ENCODE results near the gene VGLL4. TPM values are rescaled to one million over a fixed set of nuclear protein-coding genes. Genes with fewer than 3 reads are reported as not detected.
A peak's percentile ranks its signal among the peaks of the same experiment; 100 is the strongest.
"Not testable (repeated sequence)": the region's sequence is repeated elsewhere in the genome, so short reads cannot be mapped to it uniquely, and the experiment has no call there.

Gene VGLL4
- total RNA-seq, 1 donor from 2014 or later = 29.3 TPM

DNA sequence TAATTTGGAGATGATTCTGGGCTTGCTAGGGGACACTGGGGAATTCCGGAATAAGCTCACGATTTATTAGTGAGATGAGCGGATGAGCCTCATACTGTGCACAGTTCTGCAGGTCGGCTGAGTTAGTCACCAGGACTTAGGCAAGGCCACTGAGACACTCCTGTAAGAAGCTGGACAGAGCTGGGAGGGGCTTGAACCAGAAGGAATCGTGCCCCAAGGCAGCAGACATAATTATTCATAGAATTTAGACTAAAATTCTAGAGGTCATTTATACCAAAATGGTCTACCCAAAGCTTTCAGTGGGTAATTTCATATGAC is 121.4 kb downstream of the VGLL4 start:
- no peaks in the 10 kb centered on the region for H3K9me3 ChIP-seq (replicated peaks)
- H3K27me3 ChIP-seq (ENCODE audit: low read depth) = no peaks in the 10 kb centered on the region
- H3K36me3 ChIP-seq = no peaks in the 10 kb centered on the region
- no peak overlapping the region for H3K4me3 ChIP-seq
- intact Hi-C loops (cut with micrococcal nuclease) = no loop called here
- TF ChIP-seq, protein P1, sequence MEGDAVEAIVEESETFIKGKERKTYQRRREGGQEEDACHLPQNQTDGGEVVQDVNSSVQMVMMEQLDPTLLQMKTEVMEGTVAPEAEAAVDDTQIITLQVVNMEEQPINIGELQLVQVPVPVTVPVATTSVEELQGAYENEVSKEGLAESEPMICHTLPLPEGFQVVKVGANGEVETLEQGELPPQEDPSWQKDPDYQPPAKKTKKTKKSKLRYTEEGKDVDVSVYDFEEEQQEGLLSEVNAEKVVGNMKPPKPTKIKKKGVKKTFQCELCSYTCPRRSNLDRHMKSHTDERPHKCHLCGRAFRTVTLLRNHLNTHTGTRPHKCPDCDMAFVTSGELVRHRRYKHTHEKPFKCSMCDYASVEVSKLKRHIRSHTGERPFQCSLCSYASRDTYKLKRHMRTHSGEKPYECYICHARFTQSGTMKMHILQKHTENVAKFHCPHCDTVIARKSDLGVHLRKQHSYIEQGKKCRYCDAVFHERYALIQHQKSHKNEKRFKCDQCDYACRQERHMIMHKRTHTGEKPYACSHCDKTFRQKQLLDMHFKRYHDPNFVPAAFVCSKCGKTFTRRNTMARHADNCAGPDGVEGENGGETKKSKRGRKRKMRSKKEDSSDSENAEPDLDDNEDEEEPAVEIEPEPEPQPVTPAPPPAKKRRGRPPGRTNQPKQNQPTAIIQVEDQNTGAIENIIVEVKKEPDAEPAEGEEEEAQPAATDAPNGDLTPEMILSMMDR (IDR thresholded peaks at IDR 0.05; ENCODE audit: borderline replicate concordance) = no peak
- no peak overlapping the region for H3K27ac ChIP-seq (replicated peaks)
- DNase-seq = no peak
- H3K4me1 ChIP-seq = peaks cover 8% of the 10 kb centered on the region

DNA sequence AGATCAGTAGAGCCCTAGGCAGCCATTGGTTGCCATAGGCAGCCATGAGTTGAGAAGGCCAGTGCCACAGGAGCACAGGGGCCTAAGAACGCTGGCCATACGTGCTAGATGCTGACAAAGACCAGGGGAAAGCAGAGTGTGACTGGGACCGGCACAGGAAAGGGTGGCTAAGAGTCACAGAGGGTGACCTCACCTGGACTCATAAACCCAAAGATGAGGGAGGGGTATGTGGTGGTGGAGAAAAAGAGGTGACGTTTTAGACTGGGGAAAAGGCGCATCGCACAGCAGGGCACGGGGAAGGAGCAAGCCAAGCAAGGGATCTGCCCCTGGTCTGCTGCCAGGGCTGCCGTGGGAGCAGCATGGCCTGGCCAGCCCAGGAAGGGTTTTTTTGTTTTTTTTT is 122.5 kb downstream of the VGLL4 start:
- Histone ChIP-seq H3K4me1 (peaks cover 8% of the 10 kb centered on the region), H3K27me3 (ENCODE audit: low read depth) (no peaks in the 10 kb centered on the region), H3K36me3 (no peaks in the 10 kb centered on the region), H3K9me3 (replicated peaks) (no peaks in the 10 kb centered on the region), H3K4me3 (no peak overlapping the region), H3K27ac (replicated peaks) (no peak overlapping the region)
- TF ChIP-seq, protein P1 (IDR thresholded peaks at IDR 0.05; ENCODE audit: borderline replicate concordance) = no peak
- no peak for DNase-seq
- intact Hi-C loops (cut with micrococcal nuclease) = no loop called here

DNA sequence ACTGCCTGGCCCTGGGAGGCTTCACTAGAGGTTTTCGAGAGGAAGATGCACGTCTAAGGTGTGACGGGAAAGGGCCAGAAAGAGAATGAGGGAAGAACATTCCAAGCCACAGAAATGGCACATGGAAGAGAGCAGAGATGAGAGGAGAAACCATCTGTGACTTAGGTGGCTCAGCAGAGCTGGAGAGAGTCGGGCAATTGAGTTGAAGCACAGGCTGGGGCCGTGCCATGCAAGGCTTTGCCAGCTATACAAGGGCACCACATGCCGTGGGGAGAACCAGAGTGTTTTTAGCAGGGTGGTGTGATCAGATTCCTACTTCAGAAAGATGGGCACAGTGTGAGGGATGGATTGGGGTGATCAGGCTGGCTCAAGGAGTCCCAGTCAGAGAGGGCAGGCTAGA is 126.1 kb downstream of the VGLL4 start:
- no peaks in the 10 kb centered on the region for H3K27me3 ChIP-seq (ENCODE audit: low read depth)
- intact Hi-C loops (cut with micrococcal nuclease) = no loop called here
- no peak overlapping the region for H3K27ac ChIP-seq (replicated peaks)
- H3K9me3 ChIP-seq (replicated peaks) = no peaks in the 10 kb centered on the region
- TF ChIP-seq, protein P1 (IDR thresholded peaks at IDR 0.05; ENCODE audit: borderline replicate concordance) = no peak
- H3K4me3 ChIP-seq = no peak overlapping the region
- H3K36me3 ChIP-seq = no peaks in the 10 kb centered on the region
- no peak for DNase-seq
- peaks cover 25% of the 10 kb centered on the region for H3K4me1 ChIP-seq

DNA sequence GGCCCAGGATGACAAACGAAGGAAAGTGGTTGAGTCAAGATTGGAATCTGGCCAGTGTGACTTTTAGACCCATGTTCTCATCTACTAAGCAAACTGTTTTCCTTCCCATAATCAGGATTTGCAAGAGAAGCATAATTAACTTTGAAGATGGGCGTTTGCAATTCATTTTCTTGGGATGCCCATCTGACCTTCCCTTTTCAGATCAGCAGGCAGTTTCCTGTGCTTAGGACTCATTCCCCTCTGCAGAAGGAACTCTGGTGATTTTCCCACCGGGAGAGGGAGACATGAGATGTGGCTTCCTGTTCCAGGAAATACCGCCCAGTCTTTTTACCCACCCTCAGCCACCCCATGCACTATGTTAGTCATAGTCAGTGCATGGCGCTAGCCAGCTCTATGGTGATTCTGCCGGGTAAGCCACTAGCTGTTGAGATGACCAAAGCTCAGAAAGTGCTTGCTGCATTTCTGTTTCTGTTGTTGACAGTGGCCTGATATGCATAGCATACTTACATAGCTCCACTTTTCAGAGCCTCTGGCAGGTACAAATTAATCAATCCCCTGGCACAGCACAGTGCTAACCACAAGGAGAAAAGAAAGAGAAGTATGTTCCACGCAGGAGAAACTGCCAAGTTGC is 129.4 kb downstream of the VGLL4 start:
- intact Hi-C loops (cut with micrococcal nuclease) = no loop called here
- DNase-seq = peak; percentile 26
- H3K4me1 ChIP-seq = peaks cover 39% of the 10 kb centered on the region

DNA sequence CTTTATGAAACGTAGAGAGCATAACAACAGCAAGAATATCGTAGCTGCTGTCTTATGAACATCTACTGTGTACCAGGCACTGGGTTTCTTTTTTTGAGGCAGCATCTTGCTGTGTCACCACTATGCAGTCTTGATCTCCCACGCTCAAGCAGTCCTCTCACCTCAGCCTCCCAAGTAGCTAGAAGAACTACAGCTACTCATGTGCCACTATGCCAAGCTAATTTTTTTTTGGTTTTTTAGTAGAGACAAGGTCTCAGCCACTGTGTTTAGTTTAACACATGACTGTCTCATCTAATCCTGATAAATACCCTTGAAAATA is 129.9 kb downstream of the VGLL4 start:
- intact Hi-C loops (cut with micrococcal nuclease) = no loop called here
- no peaks in the 10 kb centered on the region for H3K27me3 ChIP-seq (ENCODE audit: low read depth)
- DNase-seq = no peak
- H3K36me3 ChIP-seq = no peaks in the 10 kb centered on the region
- peaks cover 44% of the 10 kb centered on the region for H3K4me1 ChIP-seq
- H3K9me3 ChIP-seq (replicated peaks) = no peaks in the 10 kb centered on the region
- TF ChIP-seq, protein P1 (IDR thresholded peaks at IDR 0.05; ENCODE audit: borderline replicate concordance) = no peak
- no peak overlapping the region for H3K4me3 ChIP-seq
- peak overlapping the region; percentile 78 for H3K27ac ChIP-seq (replicated peaks)

More for the DNA sequence above, 129.4 kb downstream of the VGLL4 start:
- Histone ChIP-seq H3K4me3 (no peak overlapping the region), H3K27ac (replicated peaks) (peak overlapping the region; percentile 78), H3K9me3 (replicated peaks) (no peaks in the 10 kb centered on the region), H3K36me3 (no peaks in the 10 kb centered on the region), H3K27me3 (ENCODE audit: low read depth) (no peaks in the 10 kb centered on the region)
- TF ChIP-seq, protein P1 (IDR thresholded peaks at IDR 0.05; ENCODE audit: borderline replicate concordance) = peak; percentile 31

DNA sequence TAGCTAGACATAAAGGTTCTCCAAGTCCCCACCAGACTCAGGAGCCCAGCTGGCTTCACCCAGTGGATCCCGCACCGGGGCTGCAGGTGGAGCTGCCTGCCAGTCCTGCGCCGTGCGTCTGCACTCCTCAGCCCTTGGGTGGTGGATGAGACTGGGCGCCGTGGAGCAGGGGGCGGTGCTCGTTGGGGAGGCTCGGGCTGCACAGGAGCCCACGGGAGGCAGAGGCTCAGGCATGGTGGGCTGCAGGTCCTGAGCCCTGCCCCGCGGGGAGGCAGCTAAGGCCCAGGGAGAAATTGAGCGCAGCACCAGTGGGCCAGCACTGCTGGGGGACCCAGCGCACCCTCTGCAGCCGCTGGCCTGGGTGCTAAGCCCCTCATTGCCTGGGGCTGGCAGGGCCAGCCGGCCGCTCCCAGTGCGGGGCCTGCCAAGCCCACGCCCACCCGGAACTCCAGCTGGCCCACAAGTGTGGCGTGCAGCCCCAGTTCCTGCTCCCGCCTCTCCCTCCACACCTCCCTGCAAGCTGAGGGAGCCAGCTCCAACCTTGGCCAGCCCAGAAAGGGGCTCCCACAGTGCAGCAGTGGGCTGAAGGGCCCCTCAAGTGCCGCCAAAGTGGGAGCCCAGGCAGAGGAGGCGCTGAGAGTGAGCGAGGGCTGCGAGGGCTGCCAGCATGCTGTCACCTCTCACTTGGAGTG is 130.4 kb downstream of the VGLL4 start:
- H3K9me3 ChIP-seq (replicated peaks); DNase-seq; H3K36me3 ChIP-seq; H3K4me3 ChIP-seq; intact Hi-C loops (cut with micrococcal nuclease); H3K27me3 ChIP-seq (ENCODE audit: low read depth): not testable (repeated sequence)
- peaks cover 50% of the 10 kb centered on the region for H3K4me1 ChIP-seq
- peak overlapping the region; percentile 78 for H3K27ac ChIP-seq (replicated peaks)

DNA sequence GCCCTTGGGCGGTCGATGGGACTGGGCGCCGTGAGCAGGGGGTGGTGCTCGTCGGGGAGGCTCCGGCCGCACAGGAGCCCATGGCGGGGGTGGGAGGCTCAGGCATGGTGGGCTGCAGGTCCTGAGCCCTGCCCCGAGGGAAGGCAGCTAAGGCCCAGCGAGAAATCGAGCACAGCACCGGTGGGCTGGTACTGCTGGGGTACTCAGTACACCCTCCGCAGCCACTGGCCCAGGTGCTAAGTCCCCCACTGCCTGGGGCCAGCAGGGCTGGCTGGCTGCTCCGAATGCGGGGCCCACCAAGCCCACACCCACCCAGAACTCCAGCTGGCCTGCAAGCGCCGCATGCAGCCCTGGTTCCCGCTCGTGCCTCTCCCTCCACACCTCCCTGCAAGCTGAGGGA is 132.1 kb downstream of the VGLL4 start:
- H3K9me3 ChIP-seq (replicated peaks); H3K4me3 ChIP-seq; DNase-seq; H3K27ac ChIP-seq (replicated peaks); intact Hi-C loops (cut with micrococcal nuclease); H3K36me3 ChIP-seq; H3K27me3 ChIP-seq (ENCODE audit: low read depth): not testable (repeated sequence)
- peaks cover 58% of the 10 kb centered on the region for H3K4me1 ChIP-seq

All from left ventricle myocardium inferior (tissue), 1 donor.